ENCODE results near the gene SGMS1. TPM values are rescaled to one million over a fixed set of nuclear protein-coding genes. Genes with fewer than 3 reads are reported as not detected.

The SGMS1 gene
- polyA plus RNA-seq, 2 of the 4 experiments (the other 2 are of a cell fraction): 22.7 to 28.2 TPM

DNA sequence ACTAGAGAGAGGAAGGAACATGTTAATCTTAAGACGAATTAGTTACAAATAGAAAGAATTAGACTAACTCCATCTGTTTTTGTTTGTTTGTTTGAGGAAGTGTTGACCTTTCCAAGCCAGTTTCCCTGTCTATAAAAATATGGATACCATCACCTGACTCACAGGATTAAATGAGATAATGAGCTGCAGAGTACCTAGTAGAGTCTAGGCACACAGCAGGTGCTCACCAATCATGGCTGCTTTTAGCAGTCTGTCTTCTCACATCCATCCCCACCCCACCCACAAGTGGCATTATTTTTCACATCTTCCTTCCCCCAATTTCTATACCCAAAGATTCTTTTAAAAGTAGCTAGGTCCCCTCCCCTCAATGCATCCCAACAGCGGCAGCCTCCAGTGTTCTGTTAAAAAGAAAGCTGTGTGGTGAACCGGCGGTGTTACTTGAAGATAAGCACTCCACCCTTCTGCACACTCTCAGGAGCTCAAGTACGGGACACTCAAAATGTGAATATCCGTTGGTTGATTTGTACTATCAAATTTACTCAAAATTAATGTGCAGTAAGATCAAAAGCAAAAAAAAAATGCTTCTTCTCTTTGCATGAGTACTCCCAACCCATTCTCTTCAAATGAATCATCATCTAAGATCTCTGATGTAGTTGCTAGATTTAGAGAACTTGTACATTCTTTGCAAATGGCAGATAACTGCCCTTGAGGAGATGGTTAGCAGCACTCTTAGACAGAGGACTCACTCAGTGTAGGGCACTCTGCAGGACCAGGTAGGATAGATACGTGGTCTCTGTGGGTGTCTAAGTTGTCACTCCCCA is 227.1 kb downstream of the SGMS1 start:
- H3K9me3 ChIP-seq: no peaks in the 10 kb centered on the region
- 77% methylated on average over 7 of the region's 7 CpGs for WGBS (ENCODE audit: missing lambda C conversion rate)
- peaks cover 68% of the 10 kb centered on the region for H3K4me1 ChIP-seq
- peak overlapping the region; percentile 48 to 86; a peak in 4 of 6 replicates for H3K27ac ChIP-seq
- TF ChIP-seq KDM1A (IDR thresholded peaks at IDR 0.05; ENCODE audit: low read depth): no peak
- TF ChIP-seq JUNB (IDR thresholded peaks at IDR 0.05): 0 out of 2 replicates have a peak, but pooled peaks have one; percentile 16
- no peak for TF ChIP-seq CHD2 (IDR thresholded peaks at IDR 0.05; ENCODE audit: low read length, partially characterized antibody)
- TF ChIP-seq BHLHE40 (IDR thresholded peaks at IDR 0.05; ENCODE audit: low read depth, low read length): no peak
- TF ChIP-seq, protein P1, sequence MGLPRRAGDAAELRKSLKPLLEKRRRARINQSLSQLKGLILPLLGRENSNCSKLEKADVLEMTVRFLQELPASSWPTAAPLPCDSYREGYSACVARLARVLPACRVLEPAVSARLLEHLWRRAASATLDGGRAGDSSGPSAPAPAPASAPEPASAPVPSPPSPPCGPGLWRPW (IDR thresholded peaks at IDR 0.05): no peak
- TF ChIP-seq, protein P2, sequence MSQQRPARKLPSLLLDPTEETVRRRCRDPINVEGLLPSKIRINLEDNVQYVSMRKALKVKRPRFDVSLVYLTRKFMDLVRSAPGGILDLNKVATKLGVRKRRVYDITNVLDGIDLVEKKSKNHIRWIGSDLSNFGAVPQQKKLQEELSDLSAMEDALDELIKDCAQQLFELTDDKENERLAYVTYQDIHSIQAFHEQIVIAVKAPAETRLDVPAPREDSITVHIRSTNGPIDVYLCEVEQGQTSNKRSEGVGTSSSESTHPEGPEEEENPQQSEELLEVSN (IDR thresholded peaks at IDR 0.05; ENCODE audit: borderline replicate concordance, low read depth): no peak
- no peak for TF ChIP-seq MAFK (IDR thresholded peaks at IDR 0.05; ENCODE audit: partially characterized antibody)
- no peak for TF ChIP-seq ZC3H11A (IDR thresholded peaks at IDR 0.05)
- no peak overlapping the region for H3K4me3 ChIP-seq
- CTCF ChIA-PET: interaction anchor here (1.1 to 1.2 kb wide), 2 partner anchors 19 to 29 kb away, joined by 4 to 6 read pairs; no protein-coding TSS in a partner anchor
- POLR2A ChIA-PET: interaction anchor here (0.6 kb wide), 1 partner anchor 86 kb away, joined by 6 read pairs; no protein-coding TSS in a partner anchor
- DNase-seq (ENCODE audit: low read depth in 1 of 2, low spot score in 1 of 2) (no peak), FAIRE-seq (no peak), ATAC-seq (peak in 1 of 2 experiments; percentile 12; a peak in 3 of 6 replicates)
- H3K4me2 ChIP-seq: peak overlapping the region; percentile 90

- FAIRE-seq (no peak), DNase-seq (ENCODE audit: low read depth in 1 of 2, low spot score in 1 of 2) (no peak), ATAC-seq (no peak)
- peak overlapping the region; percentile 90 for H3K4me2 ChIP-seq
- H3K4me3 ChIP-seq: no peak overlapping the region; the same call in 2 of the 3 replicates
- WGBS (ENCODE audit: missing lambda C conversion rate): 78% methylated on average over 2 of the region's 2 CpGs
- H3K27ac ChIP-seq: peak overlapping the region; percentile 48 to 86
- TF ChIP-seq BHLHE40 (IDR thresholded peaks at IDR 0.05; ENCODE audit: low read depth, low read length) (no peak), SREBF2 (IDR thresholded peaks at IDR 0.05) (no peak), ESRRA (IDR thresholded peaks at IDR 0.05; ENCODE audit: borderline replicate concordance, low read length) (no peak), HEYL (CRISPR knock-in tag; IDR thresholded peaks at IDR 0.05) (no peak)
- peaks cover 67% of the 10 kb centered on the region for H3K4me1 ChIP-seq
- POLR2A ChIA-PET: no interaction called here
- CTCF ChIA-PET: interaction anchor here (1.2 kb wide), 1 partner anchor 20 kb away, joined by 4 read pairs; no protein-coding TSS in a partner anchor
- no peaks in the 10 kb centered on the region for H3K9me3 ChIP-seq
These were observed 227.9 kb downstream of the SGMS1 start for GRCh38 chr10:50395851-50396250.

- peaks cover 72% of the 10 kb centered on the region for H3K4me1 ChIP-seq
- H3K27ac ChIP-seq: peak overlapping the region; percentile 84 to 86
- ATAC-seq: peak; percentile 47 to 57; a peak in 5 of 6 replicates
- no peaks in the 10 kb centered on the region for H3K9me3 ChIP-seq
- ChIA-PET POLR2A (interaction anchor here (0.8 kb wide), 1 partner anchor 229 kb away, joined by 3 read pairs; no protein-coding TSS in a partner anchor), CTCF (interaction anchor here (1.0 to 1.4 kb wide), 3 partner anchors 16 to 229 kb away, joined by 3 to 6 read pairs (median 4); partner anchors contain the start of gene SGMS1)
- H3K4me3 ChIP-seq: peak overlapping the region; percentile 1; the same call in 1 of the 3 replicates
- peak overlapping the region; percentile 90 for H3K4me2 ChIP-seq
- 4% methylated on average over 1 of the region's 1 CpG for WGBS (ENCODE audit: missing lambda C conversion rate)
- DNase-seq (ENCODE audit: low read depth in 1 of 2, low spot score in 1 of 2): peak in 1 of 2 experiments; percentile 50
- FAIRE-seq: no peak
- TF ChIP-seq RAD21 (conservative IDR thresholded peaks at IDR 0.05 in 1 of 2, IDR thresholded peaks at IDR 0.05 in 1 of 2) (no peak), NPAS2 (CRISPR knock-in tag; IDR thresholded peaks at IDR 0.05; ENCODE audit: borderline replicate concordance) (no peak), FOSB (CRISPR knock-in tag; IDR thresholded peaks at IDR 0.05) (no peak), CBX8 (IDR thresholded peaks at IDR 0.05) (no peak), EP300 (IDR thresholded peaks at IDR 0.05) (peak; percentile 28 to 32; a peak in 2 of 5 replicates), SREBF2 (IDR thresholded peaks at IDR 0.05) (no peak), ZFP36 (IDR thresholded peaks at IDR 0.05; ENCODE audit: borderline replicate concordance, partially characterized antibody) (no peak), RNF2 (IDR thresholded peaks at IDR 0.05; ENCODE audit: borderline replicate concordance, low read depth) (no peak), MAX (IDR thresholded peaks at IDR 0.05) (no peak), POLR2A (IDR thresholded peaks at IDR 0.05; ENCODE audit: low read length) (no peak), RARB (CRISPR knock-in tag; IDR thresholded peaks at IDR 0.05) (no peak), CTCF (IDR thresholded peaks at IDR 0.05) (no peak), FOSL2 (IDR thresholded peaks at IDR 0.05) (no peak), FOSL2 (CRISPR knock-in tag; IDR thresholded peaks at IDR 0.05) (peak; percentile 61; the same call in 1 of the 2 replicates), CBX2 (IDR thresholded peaks at IDR 0.05; ENCODE audit: borderline replicate concordance, low read depth) (no peak), NFE2L2 (conservative IDR thresholded peaks at IDR 0.05; ENCODE audit: low read length) (no peak), RFX5 (IDR thresholded peaks at IDR 0.05) (no peak)
- TF ChIP-seq, protein P1 (IDR thresholded peaks at IDR 0.05): peak; percentile 84
- TF ChIP-seq, protein P3, sequence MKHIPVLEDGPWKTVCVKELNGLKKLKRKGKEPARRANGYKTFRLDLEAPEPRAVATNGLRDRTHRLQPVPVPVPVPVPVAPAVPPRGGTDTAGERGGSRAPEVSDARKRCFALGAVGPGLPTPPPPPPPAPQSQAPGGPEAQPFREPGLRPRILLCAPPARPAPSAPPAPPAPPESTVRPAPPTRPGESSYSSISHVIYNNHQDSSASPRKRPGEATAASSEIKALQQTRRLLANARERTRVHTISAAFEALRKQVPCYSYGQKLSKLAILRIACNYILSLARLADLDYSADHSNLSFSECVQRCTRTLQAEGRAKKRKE (CRISPR knock-in tag; IDR thresholded peaks at IDR 0.05; ENCODE audit: low read depth): no peak
- TF ChIP-seq, protein P2 (IDR thresholded peaks at IDR 0.05; ENCODE audit: borderline replicate concordance, low read depth): no peak
These were observed 228.5 kb downstream of the SGMS1 start for GRCh38 chr10:50395271-50395670.

Data from A549 (cell line).